Heart right ventricle (tissue), 16 donors: ENCODE data around the gene BFSP2. TPM values are rescaled to one million over a fixed set of nuclear protein-coding genes. Genes with fewer than 3 reads are reported as not detected.

Experiments used
- ATAC-seq, 8 donors: fragments of 200-7000 bp; cut with Tn5 transposase; one replicate each; pipeline ENCODE4 v1.9.1; 2020; ENCODE audit warnings: mild to moderate bottlenecking in 8 of 8, moderate library complexity in 8 of 8, moderate number of reproducible peaks in 1 of 8
- DNase-seq, 2 donors: peaks; one replicate each; pipeline ENCODE4 v3.0.0-alpha.2; 2020
- H3K27ac ChIP-seq, 10 donors: fragments of 200-600 bp; sonication (generic) in 2 of 10; one replicate each; pipeline versions ENCODE4 v1.5.0 to v1.8.0; 2020 to 2022; ENCODE audit warnings: mild to moderate bottlenecking in 3 of 10
- H3K27me3 ChIP-seq, 7 donors: fragments of 200-600 bp; one replicate each; pipeline ENCODE4 v1.8.0; 2021 to 2022; ENCODE audit warnings: mild to moderate bottlenecking in 2 of 7
- H3K36me3 ChIP-seq, 9 donors: fragments of 200-600 bp; sonication (generic) in 1 of 9; one replicate each; pipeline versions ENCODE4 v1.5.0 to v1.8.0; 2020 to 2022; ENCODE audit warnings: mild to moderate bottlenecking in 2 of 9
- H3K4me1 ChIP-seq, 9 donors: fragments of 200-600 bp; sonication (generic) in 1 of 9; one replicate each; pipeline versions ENCODE4 v1.5.0 to v1.8.0; 2020 to 2022; ENCODE audit warnings: mild to moderate bottlenecking in 4 of 9
- H3K4me3 ChIP-seq, 10 donors: fragments of 200-600 bp; sonication (generic) in 2 of 10; one replicate each; pipeline versions ENCODE4 v1.5.0 to v1.8.0; 2020 to 2022; ENCODE audit warnings: mild to moderate bottlenecking in 7 of 10, moderate library complexity in 2 of 10
- H3K9me3 ChIP-seq, 11 donors: fragments of 200-600 bp in 10 of 11; sonication (generic) in 2 of 11; one replicate each; pipeline versions ENCODE4 v1.5.0 to v1.8.0; 2013 to 2022; ENCODE audit warnings: mild to moderate bottlenecking in 2 of 11, control low read depth in 1 of 11, moderate library complexity in 1 of 11
- CTCF ChIP-seq, 9 donors: fragments of 200-600 bp; sonication (generic) in 2 of 9; IDR thresholded peaks; one replicate each; pipeline versions ENCODE4 v1.5.0 to v1.8.0; 2021 to 2022; ENCODE audit warnings: antibody characterized with exemption in 9 of 9, mild to moderate bottlenecking in 5 of 9, moderate library complexity in 1 of 9
- WGBS, 2 donors: extraction: QIAGEN DNeasy Blood & Tissue Kit; methylation state at CpG; one replicate each; pipeline ENCODE4 v1.1.7; 2013; ENCODE audit warnings: inconsistent platforms in 1 of 2; 5-methylcytosine and 5-hydroxymethylcytosine counted together
- intact Hi-C, 10 donors: fragments of 100-400 bp; cut with DNase I; formaldehyde crosslinking; loops; one replicate each; pipeline versions ENCODE4 v1.11.1 to v1.14.2; 2022
- polyA plus RNA-seq, 2 donors: library from polyadenylated mRNA; stranded (reverse); fragments of 200-250 nt; gene quantifications; one replicate each; pipeline ENCODE4 v1.2.3, GENCODE V29; 2013
- total RNA-seq, 10 donors: library from RNA; stranded (reverse); fragmentation: NEBNext Ultra II Directional in 3 of 10; extraction: Animal tissue kit (Norgen Biotek cat#: 25700) in 3 of 10; gene quantifications; one replicate each; pipeline versions ENCODE4 v1.2.1 to v1.2.4, GENCODE V29; 2021 to 2023
- donor health status: Arrhythmogenic right ventricular cardiomyopathy.
- donor health status: ischemic (EF 13 %, LVEDD 7.1; RV severe dilation, severe dysfunction).
- donor health status: healthy with polysubstance abuse.
- donor health status: DM: no; HTN: yes; CAD: no.
- donor health status: DM: no; HTN: no; CAD: no.
- donor health status: ischemic (EF 25% LVEDD 6.9; RV normal size, moderate dysfunction).
- donor health status: ischemic (EF 25% LVEDD 5.7; RV mildly dilated, moderate dysfunction).
- donor health status: healthy.
- donor health status: DM: yes; HTN: yes; CAD: no.
- donor health status: Ischemic cardiomyopathy.
- donor health status: ischemic (EF 35%, LVEDD 5.7; RV mildly dilated, moderate dysfunction).
- donor health status: nonischemic (EF 11% LVEDD 7.7; RV severe dilation, severe dysfunction).
- donor health status: DM: yes; HTN: yes; CAD: no.
- donor health status: PGD.
- donor health status: ischemic (EF 29% LVEDD 5.4; RV normal size, mild dysfunction).
- donor health status: nonischemic (EF 23%, LVEDD 6.1; RV moderate dilation, normal function).

The BFSP2 gene
- total and polyA plus RNA-seq, 12 donors = 0.17 TPM; not detected in 11

- Histone ChIP-seq H3K27ac (no peak overlapping the region), H3K27me3 (no peaks in the 10 kb centered on the region), H3K9me3 (no peaks in the 10 kb centered on the region), H3K36me3 (no peaks in the 10 kb centered on the region), H3K4me1 (peaks cover 0 to 11% (median 1%) of the 10 kb centered on the region in 9 donors), H3K4me3 (no peak overlapping the region)
- no peak for TF ChIP-seq CTCF (IDR thresholded peaks at IDR 0.05)
- no peak for ATAC-seq
- intact Hi-C loops = no loop called here
- no peak for DNase-seq
- WGBS, 2 donors = 92 to 100% methylated on average over 2 of the region's 2 CpGs
These were observed 28.7 kb upstream of the BFSP2 start for GRCh38 chr3:133371181-133371580.

DNA sequence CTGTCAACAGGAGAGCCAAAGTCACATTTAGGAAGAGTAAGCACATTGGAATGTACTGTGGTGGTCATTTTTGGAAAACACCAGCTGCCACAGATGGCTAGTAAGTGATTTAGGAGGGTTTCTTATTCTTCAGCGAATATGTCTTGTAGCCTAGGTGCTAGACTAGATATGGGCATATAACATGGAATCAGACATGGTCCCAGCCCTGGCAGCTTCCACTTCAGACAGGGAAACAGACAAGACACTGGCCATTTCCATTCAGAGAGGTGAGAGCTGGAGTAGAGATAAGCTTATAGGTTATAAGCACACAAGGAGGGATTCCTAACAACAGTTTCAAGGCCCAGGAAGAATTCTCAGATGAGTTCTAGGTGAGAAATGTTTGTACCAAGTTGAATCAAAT is 28.2 kb upstream of the BFSP2 start:
- no peaks in the 10 kb centered on the region for H3K9me3 ChIP-seq
- ATAC-seq = no peak
- no peak overlapping the region for H3K4me3 ChIP-seq
- 96 to 100% methylated on average over 1 of the region's 1 CpG for WGBS, 2 donors
- no peak for DNase-seq
- no peak for TF ChIP-seq CTCF (IDR thresholded peaks at IDR 0.05)
- no peaks in the 10 kb centered on the region for H3K36me3 ChIP-seq
- intact Hi-C loops = no loop called here
- no peaks in the 10 kb centered on the region for H3K27me3 ChIP-seq
- H3K27ac ChIP-seq = no peak overlapping the region
- H3K4me1 ChIP-seq = peaks cover 0 to 11% (median 3%) of the 10 kb centered on the region in 9 donors

GRCh38 chr3:133374708-133375402 is 25.0 kb upstream of the BFSP2 start:
- Histone ChIP-seq H3K27me3 (no peaks in the 10 kb centered on the region), H3K9me3 (no peaks in the 10 kb centered on the region), H3K27ac (no peak overlapping the region), H3K4me1 (peaks cover 0 to 9% (median 3%) of the 10 kb centered on the region in 9 donors), H3K4me3 (no peak overlapping the region), H3K36me3 (no peaks in the 10 kb centered on the region)
- ATAC-seq (no peak), DNase-seq (no peak)
- intact Hi-C loops = loop anchor here in 3 of 10 donors (5.0 kb wide), 2 partner anchors 333 to 643 kb away; no protein-coding TSS in a partner anchor
- WGBS, 2 donors = 73 to 78% methylated on average over 4 of the region's 4 CpGs
- TF ChIP-seq CTCF (IDR thresholded peaks at IDR 0.05) = no peak

GRCh38 chr3:133375403-133375745 is 24.5 kb upstream of the BFSP2 start:
- TF ChIP-seq CTCF (IDR thresholded peaks at IDR 0.05) = no peak
- Histone ChIP-seq H3K36me3 (no peaks in the 10 kb centered on the region), H3K27me3 (no peaks in the 10 kb centered on the region), H3K9me3 (no peaks in the 10 kb centered on the region), H3K4me3 (no peak overlapping the region), H3K4me1 (peaks cover 0 to 9% (median 3%) of the 10 kb centered on the region in 9 donors), H3K27ac (no peak overlapping the region)
- intact Hi-C loops = loop anchor here in 3 of 10 donors (5.0 kb wide), 2 partner anchors 333 to 643 kb away; no protein-coding TSS in a partner anchor
- DNase-seq (no peak), ATAC-seq (no peak)
